HepG2 (cell line): ENCODE data around the gene TIMM13. TPM values are rescaled to one million over a fixed set of nuclear protein-coding genes. Genes with fewer than 3 reads are reported as not detected.
A peak's percentile ranks its signal among the peaks of the same experiment; 100 is the strongest.

Experiments used
- ATF6 ChIP-seq: sonication (generic); formaldehyde crosslinking; conservative IDR thresholded peaks from 2 replicates; pipeline ENCODE4 v1.4.0; 2020; ENCODE audit warnings: missing genetic modification reagents
- CC2D1A ChIP-seq: sonication (generic); formaldehyde crosslinking; IDR thresholded peaks from 2 replicates; pipeline ENCODE4 v1.8.1; 2023; ENCODE audit warnings: mild to moderate bottlenecking, missing genetic modification reagents
- KAT8 ChIP-seq: IDR thresholded peaks from 2 replicates; pipeline ENCODE4 v1.6.1; 2016; ENCODE audit warnings: missing genetic modification reagents, missing compliant biosample characterization
- MED1 ChIP-seq: sonication (generic); formaldehyde crosslinking; IDR thresholded peaks from 2 replicates; pipeline ENCODE4 v1.4.0; 2020; ENCODE audit warnings: missing genetic modification reagents
- NR0B2 ChIP-seq: sonication (generic); formaldehyde crosslinking; IDR thresholded peaks from 2 replicates; pipeline ENCODE4 v1.4.0; 2020; ENCODE audit warnings: mild to moderate bottlenecking, missing genetic modification reagents
- PREB ChIP-seq: sonication (generic); formaldehyde crosslinking; IDR thresholded peaks from 2 replicates; pipeline ENCODE4 v1.4.0; 2020; ENCODE audit warnings: missing genetic modification reagents
- RBFOX2 ChIP-seq: fragments of 200-400 bp; formaldehyde crosslinking; IDR thresholded peaks from 2 replicates; pipeline ENCODE4 v1.6.1; 2017; ENCODE audit warnings: low read depth, mild to moderate bottlenecking, low read length
- THAP8 ChIP-seq: sonication (generic); formaldehyde crosslinking; IDR thresholded peaks from 2 replicates; pipeline ENCODE4 v1.5.1; 2020; ENCODE audit warnings: missing genetic modification reagents, mild to moderate bottlenecking, borderline replicate concordance
- TMF1 ChIP-seq: sonication (generic); formaldehyde crosslinking; IDR thresholded peaks from 2 replicates; pipeline ENCODE4 v1.8.1; 2022; ENCODE audit warnings: low read depth, missing genetic modification reagents
- TOPORS ChIP-seq: sonication (generic); formaldehyde crosslinking; IDR thresholded peaks from 2 replicates; pipeline ENCODE4 v1.8.0; 2023; ENCODE audit warnings: mild to moderate bottlenecking, missing genetic modification reagents
- TRIM22 ChIP-seq: fragments of 450-650 bp; IDR thresholded peaks from 2 replicates; pipeline ENCODE4 v1.6.1; 2017
- ZBTB14 ChIP-seq: sonication (generic); formaldehyde crosslinking; IDR thresholded peaks from 2 replicates; pipeline ENCODE4 v1.4.0; 2020; ENCODE audit warnings: missing genetic modification reagents
- ZFP90 ChIP-seq: sonication (generic); formaldehyde crosslinking; IDR thresholded peaks from 2 replicates; pipeline ENCODE4 v1.8.0; 2022; ENCODE audit warnings: missing genetic modification reagents, mild to moderate bottlenecking, inconsistent platforms, borderline replicate concordance
- ZIK1 ChIP-seq: sonication (generic); formaldehyde crosslinking; IDR thresholded peaks from 2 replicates; pipeline ENCODE4 v1.5.0; 2020; ENCODE audit warnings: mild to moderate bottlenecking, low read depth, missing genetic modification reagents, borderline replicate concordance
- ZNF451 ChIP-seq: sonication (generic); formaldehyde crosslinking; IDR thresholded peaks from 2 replicates; pipeline ENCODE4 v1.5.0; 2020; ENCODE audit warnings: mild to moderate bottlenecking, missing genetic modification reagents
- ZNF496 ChIP-seq: sonication (generic); formaldehyde crosslinking; IDR thresholded peaks from 2 replicates; pipeline ENCODE4 v1.8.1; 2023; ENCODE audit warnings: mild to moderate bottlenecking, moderate library complexity, missing genetic modification reagents; ENCODE audit not compliant: insufficient replicate concordance
- ZNF510 ChIP-seq: sonication (generic); formaldehyde crosslinking; IDR thresholded peaks from 2 replicates; pipeline ENCODE4 v1.4.0; 2020; ENCODE audit warnings: low read depth, mild to moderate bottlenecking, missing genetic modification reagents
- ZNF546 ChIP-seq: sonication (generic); formaldehyde crosslinking; conservative IDR thresholded peaks from 2 replicates; pipeline ENCODE4 v1.8.1; 2023; ENCODE audit warnings: mild to moderate bottlenecking, missing genetic modification reagents
- ZNF703 ChIP-seq: sonication (generic); formaldehyde crosslinking; IDR thresholded peaks from 2 replicates; pipeline ENCODE4 v1.5.1; 2020; ENCODE audit warnings: missing genetic modification reagents, mild to moderate bottlenecking, moderate library complexity, borderline replicate concordance
- ZNF784 ChIP-seq: sonication (generic); formaldehyde crosslinking; IDR thresholded peaks from 2 replicates; pipeline ENCODE4 v1.5.1; 2020; ENCODE audit warnings: missing genetic modification reagents, mild to moderate bottlenecking, borderline replicate concordance
- ZNF792 ChIP-seq: IDR thresholded peaks from 2 replicates; pipeline ENCODE4 v1.6.1; 2016
- ZNF83 ChIP-seq: sonication (generic); formaldehyde crosslinking; IDR thresholded peaks from 2 replicates; pipeline ENCODE4 v1.4.0; 2020; ENCODE audit warnings: missing genetic modification reagents, mild to moderate bottlenecking, borderline replicate concordance
- polyA plus RNA-seq, 8 experiments: library from polyadenylated mRNA; depleted of rRNA in 3 of 8; stranded (reverse) in 7 of 8; unstranded in 1 of 8; fragments of >200 nt; fragmentation: Illumina TruSeq in 4 of 8; extraction: Trizol in 4 of 8; gene quantifications; 2 replicates each; pipeline versions ENCODE4 v1.2.1 to v1.2.3, GENCODE V29; 2011 to 2016; ENCODE audit warnings: low read depth in 4 of 8, missing spikeins in 1 of 8, mixed read lengths in 1 of 8; ENCODE audit not compliant: insufficient read depth in 1 of 8
- total RNA-seq, 5 experiments: library from RNA; depleted of rRNA; stranded (reverse); fragments of >200 nt; fragmentation: Illumina TruSeq; extraction: Trizol; gene quantifications; 2 replicates each; pipeline ENCODE4 v1.2.3, GENCODE V29; 2016; ENCODE audit warnings: low read depth in 1 of 5

TIMM13 gene
- total and polyA plus RNA-seq, 2 of the 13 experiments (the other 11 are each of a cell fraction or from before 2014, with no cell fraction given) = 48.4 to 108 TPM

GRCh38 chr19:2455851-2456570 lies 28.6 kb upstream of the TIMM13 start (continued):
- TF ChIP-seq PREB (no peak), ZNF784 (CRISPR knock-in tag) (no peak), TRIM22 (no peak), TMF1 (CRISPR knock-in tag) (no peak), ZNF510 (CRISPR knock-in tag) (no peak), KAT8 (no peak), ZNF546 (CRISPR knock-in tag) (no peak), THAP8 (CRISPR knock-in tag) (no peak), ZNF703 (no peak), ZNF83 (CRISPR knock-in tag) (no peak), ZNF792 (no peak), RBFOX2 (0 out of 2 replicates have a peak, but pooled peaks have one; percentile 37), TOPORS (CRISPR knock-in tag) (no peak), MED1 (CRISPR knock-in tag) (0 out of 2 replicates have a peak, but pooled peaks have one; percentile 11), ZNF451 (CRISPR knock-in tag) (0 out of 2 replicates have a peak, but pooled peaks have one; percentile 10), NR0B2 (no peak), ZNF496 (no peak), ZIK1 (CRISPR knock-in tag) (no peak), CC2D1A (CRISPR knock-in tag) (0 out of 2 replicates have a peak, but pooled peaks have one; percentile 24), ZFP90 (CRISPR knock-in tag) (0 out of 2 replicates have a peak, but pooled peaks have one; percentile 45), ZBTB14 (CRISPR knock-in tag) (no peak; the same call in 1 of the 2 replicates), ATF6 (CRISPR knock-in tag) (no peak)
